ENCODE results near the gene KIFAP3. TPM values are rescaled to one million over a fixed set of nuclear protein-coding genes. Genes with fewer than 3 reads are reported as not detected.
"Not testable (repeated sequence)": the region's sequence is repeated elsewhere in the genome, so short reads cannot be mapped to it uniquely, and the experiment has no call there.

Gene KIFAP3
- total and polyA plus RNA-seq, 2 donors (not counting 1 experiment from before 2014, with no cell fraction given) = 30.2 to 42.9 TPM

DNA sequence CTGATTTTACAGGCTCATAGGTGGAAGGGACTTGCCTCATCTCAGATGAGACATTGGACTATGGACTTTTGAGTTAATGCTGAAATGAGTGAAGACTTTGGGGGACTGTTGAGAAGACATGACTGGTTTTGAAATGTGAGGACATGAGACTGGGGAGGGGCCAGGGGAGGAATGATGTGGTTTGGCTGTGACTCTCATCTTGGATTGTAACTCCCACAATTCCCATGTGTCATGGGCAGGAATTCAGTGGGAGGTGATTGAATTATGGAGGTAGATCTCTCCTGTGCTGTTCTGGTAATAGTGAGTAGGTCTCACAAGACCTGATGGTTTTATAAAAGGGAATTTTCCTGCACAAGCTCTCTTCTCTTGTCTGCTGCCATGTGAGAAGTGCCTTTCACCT is 201.6 kb downstream of the KIFAP3 start:
- DNase-seq (ENCODE audit: low read depth in 2 of 2) = peak in 1 of 2 donors; percentile 29
- Histone ChIP-seq H3K79me2 (ENCODE audit: control insufficient read depth, insufficient read depth, low read length) (no peaks in the 10 kb centered on the region), H3K27me3 (ENCODE audit: control insufficient read depth, insufficient read depth, low read length) (no peaks in the 10 kb centered on the region), H3K36me3 (ENCODE audit: control insufficient read depth, insufficient read depth, low read length) (peaks cover 14% of the 10 kb centered on the region), H3K4me2 (ENCODE audit: extremely low read depth, insufficient read depth, low read length) (no peak overlapping the region), H3K4me1 (ENCODE audit: control insufficient read depth, extremely low read depth, insufficient read depth, low read length) (no peaks in the 10 kb centered on the region), H3K4me3 (replicated peaks in 1 of 4; ENCODE audit: control extremely low read depth in 1 of 4, insufficient read depth in 1 of 4, low read depth in 3 of 4, low read length in 4 of 4) (no peak overlapping the region), H4K20me1 (ENCODE audit: control insufficient read depth, extremely low read depth, insufficient read depth, low read length) (peaks cover 2% of the 10 kb centered on the region), H3K9me3 (ENCODE audit: control insufficient read depth, insufficient read depth, low read depth, low read length) (no peaks in the 10 kb centered on the region), H2AFZ (ENCODE audit: low read length) (no peak overlapping the region), H3K9ac (ENCODE audit: insufficient read depth, low read length) (no peak overlapping the region), H3K27ac (ENCODE audit: insufficient read depth, low read length) (no peak overlapping the region)
- TF ChIP-seq, protein P1, sequence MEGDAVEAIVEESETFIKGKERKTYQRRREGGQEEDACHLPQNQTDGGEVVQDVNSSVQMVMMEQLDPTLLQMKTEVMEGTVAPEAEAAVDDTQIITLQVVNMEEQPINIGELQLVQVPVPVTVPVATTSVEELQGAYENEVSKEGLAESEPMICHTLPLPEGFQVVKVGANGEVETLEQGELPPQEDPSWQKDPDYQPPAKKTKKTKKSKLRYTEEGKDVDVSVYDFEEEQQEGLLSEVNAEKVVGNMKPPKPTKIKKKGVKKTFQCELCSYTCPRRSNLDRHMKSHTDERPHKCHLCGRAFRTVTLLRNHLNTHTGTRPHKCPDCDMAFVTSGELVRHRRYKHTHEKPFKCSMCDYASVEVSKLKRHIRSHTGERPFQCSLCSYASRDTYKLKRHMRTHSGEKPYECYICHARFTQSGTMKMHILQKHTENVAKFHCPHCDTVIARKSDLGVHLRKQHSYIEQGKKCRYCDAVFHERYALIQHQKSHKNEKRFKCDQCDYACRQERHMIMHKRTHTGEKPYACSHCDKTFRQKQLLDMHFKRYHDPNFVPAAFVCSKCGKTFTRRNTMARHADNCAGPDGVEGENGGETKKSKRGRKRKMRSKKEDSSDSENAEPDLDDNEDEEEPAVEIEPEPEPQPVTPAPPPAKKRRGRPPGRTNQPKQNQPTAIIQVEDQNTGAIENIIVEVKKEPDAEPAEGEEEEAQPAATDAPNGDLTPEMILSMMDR (conservative IDR thresholded peaks at IDR 0.05 in 1 of 2, IDR thresholded peaks at IDR 0.05 in 1 of 2; ENCODE audit: low read depth in 1 of 2, low read length in 2 of 2) = no peak
- no peak for TF ChIP-seq EZH2 (IDR thresholded peaks at IDR 0.05; ENCODE audit: low read length, missing control alignments)

DNA sequence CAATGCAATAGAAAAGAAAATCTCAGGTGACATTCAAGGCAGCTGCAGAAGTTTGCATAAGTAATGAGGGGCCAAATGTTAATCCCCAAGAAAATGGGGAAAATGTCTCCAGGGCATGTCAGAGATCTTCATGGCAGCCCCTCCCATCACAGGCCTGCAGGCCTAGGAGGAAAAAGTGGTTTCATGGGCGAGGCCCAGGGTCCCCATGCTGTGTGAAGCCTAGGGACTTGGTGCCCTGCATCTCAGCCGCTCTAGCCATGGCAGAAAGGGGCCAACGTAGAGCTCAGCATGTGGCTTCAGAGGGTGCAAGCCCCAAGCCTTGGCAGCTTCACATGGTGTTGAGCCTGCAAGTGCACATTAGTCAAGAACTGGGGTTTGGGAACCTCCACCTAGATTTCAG is 202.5 kb downstream of the KIFAP3 start:
- H3K4me1 ChIP-seq (ENCODE audit: control insufficient read depth, extremely low read depth, insufficient read depth, low read length) = not testable (repeated sequence)

More for the DNA sequence above, 202.5 kb downstream of the KIFAP3 start:
- DNase-seq (ENCODE audit: low read depth in 2 of 2); H3K9ac ChIP-seq (ENCODE audit: insufficient read depth, low read length); H3K79me2 ChIP-seq (ENCODE audit: control insufficient read depth, insufficient read depth, low read length); H3K27ac ChIP-seq (ENCODE audit: insufficient read depth, low read length); H3K4me3 ChIP-seq (replicated peaks in 1 of 4; ENCODE audit: control extremely low read depth in 1 of 4, insufficient read depth in 1 of 4, low read depth in 3 of 4, low read length in 4 of 4); H2AFZ ChIP-seq (ENCODE audit: low read length); H3K9me3 ChIP-seq (ENCODE audit: control insufficient read depth, insufficient read depth, low read depth, low read length); H4K20me1 ChIP-seq (ENCODE audit: control insufficient read depth, extremely low read depth, insufficient read depth, low read length); H3K27me3 ChIP-seq (ENCODE audit: control insufficient read depth, insufficient read depth, low read length); H3K4me2 ChIP-seq (ENCODE audit: extremely low read depth, insufficient read depth, low read length): not testable (repeated sequence)
- H3K36me3 ChIP-seq (ENCODE audit: control insufficient read depth, insufficient read depth, low read length) = peaks cover 14% of the 10 kb centered on the region

Other genes with a start within 250 kb of the KIFAP3 start
- gene SCYL3, start 180.8 kb downstream of the KIFAP3 start, total RNA-seq = 10.8 and 11.7 TPM in 2 replicates
- gene SCYL3, start 180.8 kb downstream of the KIFAP3 start, polyA plus RNA-seq = 5.0 and 7.2 TPM in 2 replicates
- not detected in 2 replicates for gene NTMT2, start 71.3 kb upstream of the KIFAP3 start, total RNA-seq
- gene NTMT2, start 71.3 kb upstream of the KIFAP3 start, polyA plus RNA-seq = not detected in 2 replicates